ENCODE data around the gene CCDC12.

Gene CCDC12

DNA sequence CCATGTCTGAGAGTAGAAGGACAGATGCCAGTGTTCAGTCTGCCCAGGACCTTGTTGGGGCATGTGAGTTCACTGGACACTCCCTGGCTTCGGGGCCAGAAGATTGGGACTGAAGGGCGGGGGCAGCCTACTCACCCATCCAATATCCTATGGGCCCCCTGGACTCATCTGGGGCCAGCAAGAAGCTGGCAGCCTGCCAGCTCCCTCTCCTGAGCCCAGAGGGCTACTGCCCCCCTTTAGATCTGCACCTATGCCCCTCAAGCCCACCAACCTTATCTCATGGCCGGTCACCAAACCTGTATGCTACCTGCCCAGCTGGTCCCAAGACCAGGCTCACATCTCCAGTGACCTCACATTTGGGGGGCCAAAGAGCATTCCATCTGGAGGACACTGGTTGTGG, 90.9 kb downstream of the CCDC12 start:
- no peak for DNase-seq (ENCODE audit: low spot score)
- TF ChIP-seq, protein P1, sequence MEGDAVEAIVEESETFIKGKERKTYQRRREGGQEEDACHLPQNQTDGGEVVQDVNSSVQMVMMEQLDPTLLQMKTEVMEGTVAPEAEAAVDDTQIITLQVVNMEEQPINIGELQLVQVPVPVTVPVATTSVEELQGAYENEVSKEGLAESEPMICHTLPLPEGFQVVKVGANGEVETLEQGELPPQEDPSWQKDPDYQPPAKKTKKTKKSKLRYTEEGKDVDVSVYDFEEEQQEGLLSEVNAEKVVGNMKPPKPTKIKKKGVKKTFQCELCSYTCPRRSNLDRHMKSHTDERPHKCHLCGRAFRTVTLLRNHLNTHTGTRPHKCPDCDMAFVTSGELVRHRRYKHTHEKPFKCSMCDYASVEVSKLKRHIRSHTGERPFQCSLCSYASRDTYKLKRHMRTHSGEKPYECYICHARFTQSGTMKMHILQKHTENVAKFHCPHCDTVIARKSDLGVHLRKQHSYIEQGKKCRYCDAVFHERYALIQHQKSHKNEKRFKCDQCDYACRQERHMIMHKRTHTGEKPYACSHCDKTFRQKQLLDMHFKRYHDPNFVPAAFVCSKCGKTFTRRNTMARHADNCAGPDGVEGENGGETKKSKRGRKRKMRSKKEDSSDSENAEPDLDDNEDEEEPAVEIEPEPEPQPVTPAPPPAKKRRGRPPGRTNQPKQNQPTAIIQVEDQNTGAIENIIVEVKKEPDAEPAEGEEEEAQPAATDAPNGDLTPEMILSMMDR (IDR thresholded peaks at IDR 0.05): no peak
- H3K27ac ChIP-seq: no peak overlapping the region
- no peak overlapping the region for H3K4me3 ChIP-seq

DNA sequence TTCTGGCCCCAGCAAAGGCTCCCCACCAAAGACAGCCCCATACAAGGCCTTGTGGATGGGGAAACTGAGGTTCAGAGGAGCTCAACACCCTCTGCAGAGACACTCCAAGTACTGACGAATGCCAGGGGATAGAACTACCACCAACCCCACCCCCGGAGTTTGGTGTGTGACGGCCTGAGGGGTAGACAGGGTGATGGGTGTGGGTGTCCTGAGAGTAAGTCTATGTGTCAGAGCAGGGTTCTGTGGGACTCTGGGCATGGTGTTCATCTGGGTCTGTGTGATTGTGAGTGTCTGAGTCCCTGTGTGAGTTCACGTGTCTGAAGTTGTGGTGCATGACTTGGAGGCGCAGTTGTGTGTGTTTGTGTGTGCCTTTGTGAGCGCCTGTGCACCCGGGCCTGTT, 91.6 kb downstream of the CCDC12 start:
- DNase-seq (ENCODE audit: low spot score): no peak
- Histone ChIP-seq H3K27ac (no peak overlapping the region), H3K4me3 (peak overlapping the region; percentile 11)
- TF ChIP-seq, protein P1 (IDR thresholded peaks at IDR 0.05): no peak

DNA sequence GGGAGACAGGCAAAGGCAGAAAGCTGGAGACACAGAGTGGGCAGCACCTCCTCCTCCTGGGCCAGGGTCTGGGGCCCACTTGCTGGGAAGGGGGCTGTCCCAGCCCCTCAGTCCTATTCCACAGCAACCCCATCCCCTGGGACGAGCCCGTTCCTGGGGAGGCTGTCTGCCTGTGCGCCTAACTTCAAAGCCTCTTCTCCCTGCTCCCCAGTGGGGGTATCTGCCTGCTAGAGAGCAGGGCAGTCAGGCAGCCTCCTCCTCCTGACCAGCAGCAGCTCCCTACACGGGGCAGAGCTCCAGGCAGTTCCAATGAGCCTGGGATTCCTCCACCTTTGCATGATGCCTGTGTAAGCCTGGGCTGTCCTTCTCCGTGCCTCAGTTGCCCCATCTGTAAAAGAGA, 92.1 kb downstream of the CCDC12 start:
- TF ChIP-seq, protein P1 (IDR thresholded peaks at IDR 0.05): no peak
- DNase-seq (ENCODE audit: low spot score): no peak
- Histone ChIP-seq H3K4me3 (peak overlapping the region; percentile 25), H3K27ac (no peak overlapping the region)

DNA sequence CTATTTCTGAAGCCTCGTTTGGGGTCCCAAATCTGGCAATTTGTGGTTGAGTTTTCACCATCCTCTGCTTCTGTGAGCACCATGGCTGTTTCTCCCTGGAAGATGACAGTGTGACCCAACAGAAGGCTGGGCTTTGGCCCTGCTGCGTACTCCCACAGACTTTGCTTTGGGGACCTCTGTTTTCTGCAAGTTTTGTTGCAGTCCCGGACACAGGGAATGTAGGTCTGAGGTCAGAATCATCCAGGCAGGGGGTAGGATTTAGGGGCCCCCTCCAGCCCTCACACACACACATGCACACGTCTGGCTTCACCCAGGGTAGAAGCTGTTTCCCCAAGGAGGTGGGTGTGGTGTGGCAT, 92.7 kb downstream of the CCDC12 start:
- H3K4me3 ChIP-seq: peak overlapping the region; percentile 91
- H3K27ac ChIP-seq: peak overlapping the region; percentile 91 to 94
- TF ChIP-seq, protein P1 (IDR thresholded peaks at IDR 0.05): no peak
- DNase-seq (ENCODE audit: low spot score): no peak

DNA sequence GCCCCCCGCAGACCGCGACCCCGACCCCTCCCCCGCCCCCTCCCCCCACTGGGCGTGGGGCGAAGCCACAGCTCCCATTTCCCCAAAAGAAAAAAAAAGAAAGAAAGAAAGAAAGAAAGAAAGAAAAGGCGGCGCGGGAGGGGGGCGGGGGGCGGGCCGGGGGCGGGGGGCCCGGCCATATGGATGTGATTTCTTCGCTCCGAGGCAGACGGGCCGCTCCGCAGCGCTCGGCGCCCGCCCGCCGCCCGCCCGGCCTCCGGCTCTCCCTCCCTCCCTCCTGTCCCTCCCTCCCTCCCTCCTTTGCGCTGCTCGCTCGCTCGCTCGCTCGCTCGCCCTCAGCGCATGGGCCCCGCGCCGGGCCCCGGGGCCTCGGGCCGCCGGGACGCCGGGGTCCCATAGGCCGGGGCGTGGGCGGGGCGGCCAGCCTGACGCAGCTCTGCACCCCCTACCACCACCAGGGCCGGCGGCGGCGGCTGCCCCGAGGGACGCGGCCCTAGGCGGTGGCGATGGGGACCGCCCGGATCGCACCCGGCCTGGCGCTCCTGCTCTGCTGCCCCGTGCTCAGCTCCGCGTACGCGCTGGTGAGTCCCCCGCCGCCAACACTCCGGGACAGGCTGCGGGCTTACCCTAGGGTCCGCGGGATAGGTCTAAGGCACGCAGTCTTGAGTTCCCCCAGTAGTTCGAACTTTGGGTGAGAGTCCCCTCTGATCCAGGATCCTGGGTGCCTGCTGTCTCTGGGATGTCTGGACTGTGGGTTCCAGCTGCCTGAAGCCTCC, 93.3 kb downstream of the CCDC12 start:
- DNase-seq (ENCODE audit: low spot score): no peak
- TF ChIP-seq, protein P1 (IDR thresholded peaks at IDR 0.05): no peak
- H3K27ac ChIP-seq: peak overlapping the region; percentile 91 to 94
- H3K4me3 ChIP-seq: peak overlapping the region; percentile 91

DNA sequence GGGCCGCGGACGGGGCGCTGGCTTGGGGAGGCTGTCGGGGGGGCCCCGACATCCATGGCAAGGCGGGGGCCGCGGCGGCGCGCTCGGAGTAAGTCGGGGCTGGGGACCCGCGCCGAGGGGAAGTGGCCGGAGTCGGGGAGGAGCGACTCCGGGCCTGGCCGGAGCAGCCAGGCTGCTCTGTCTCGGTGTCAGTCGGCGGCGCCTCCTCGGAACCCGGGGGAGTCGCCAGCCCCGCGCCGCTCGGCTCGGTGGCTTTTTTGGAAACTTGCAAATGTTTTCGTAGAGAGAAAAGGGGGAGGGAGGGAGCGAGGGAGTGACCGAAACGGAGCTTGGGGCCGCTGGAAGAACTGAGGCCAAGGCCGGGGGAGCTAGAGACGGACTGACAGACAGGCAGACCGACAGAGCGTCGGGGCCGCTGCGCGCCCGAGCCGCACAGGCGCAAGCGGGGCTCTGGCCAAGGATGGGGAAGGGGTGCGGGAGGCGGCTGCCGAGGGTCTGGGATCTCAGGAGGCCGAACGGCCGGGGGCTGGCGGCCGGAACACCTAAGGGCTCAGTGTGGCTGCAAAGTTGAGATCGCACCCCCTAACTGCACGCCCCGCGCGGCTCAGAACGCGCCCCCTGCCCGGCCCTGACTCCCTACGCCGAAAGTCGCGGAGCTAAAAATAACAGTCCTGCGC, 94.0 kb downstream of the CCDC12 start:
- Histone ChIP-seq H3K4me3 (peak overlapping the region; percentile 91), H3K27ac (peak overlapping the region; percentile 91 to 94)
- DNase-seq (ENCODE audit: low spot score): no peak
- TF ChIP-seq, protein P1 (IDR thresholded peaks at IDR 0.05): no peak

Data from coronary artery (tissue), 2 donors.